ENCODE measurements around the gene ESPN. TPM values are rescaled to one million over a fixed set of nuclear protein-coding genes. Genes with fewer than 3 reads are reported as not detected.

Gene ESPN
- polyA plus RNA-seq, 2 donors = 21.6 to 46.5 TPM

DNA sequence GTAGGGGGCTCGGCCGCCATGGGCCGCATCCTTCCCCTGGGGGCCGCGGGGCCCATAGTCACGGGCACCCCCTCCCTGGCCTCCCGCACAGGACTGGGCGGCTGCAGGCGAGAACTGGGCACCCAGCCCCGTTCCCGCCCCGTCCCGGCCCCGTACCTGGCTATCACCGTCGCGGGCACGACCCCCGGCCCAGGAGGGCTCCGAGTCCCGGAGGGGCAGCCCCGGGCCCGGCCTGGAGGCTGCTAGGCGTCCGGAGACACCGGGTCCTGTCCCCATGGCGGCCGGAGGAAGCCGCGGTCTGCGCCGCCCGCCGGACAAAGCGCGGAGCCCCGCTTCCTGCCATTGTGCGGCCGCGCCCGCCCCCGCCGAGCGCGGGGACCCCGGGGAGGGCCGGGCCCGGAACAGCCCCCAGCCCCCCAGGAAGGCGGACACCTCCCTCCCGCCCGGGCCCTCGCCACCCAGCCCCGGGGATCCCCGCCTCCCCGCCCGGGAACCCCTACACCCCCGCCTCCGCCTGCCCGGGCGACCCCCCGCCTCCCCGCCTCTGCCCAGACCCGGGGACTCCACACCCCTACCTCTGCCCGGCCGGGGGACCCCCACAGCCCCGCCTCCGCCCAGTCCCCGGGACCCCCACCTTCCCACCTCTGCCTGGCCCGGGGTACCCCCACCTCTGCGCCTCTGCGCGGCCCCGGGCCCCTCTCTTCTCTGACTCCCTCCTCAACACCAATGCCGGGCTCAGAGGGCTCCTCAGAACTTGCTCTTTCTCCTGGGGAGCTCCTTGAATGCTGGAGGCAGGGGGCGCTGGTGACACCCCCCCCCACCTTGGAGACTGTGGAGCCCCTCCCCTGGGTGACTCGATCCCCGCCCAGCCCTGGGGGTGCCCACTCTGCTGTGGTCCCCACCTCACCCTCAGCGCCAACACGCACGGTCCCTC, 60.9 kb downstream of the ESPN start:
- WGBS, 2 donors = 1 to 3% methylated on average over 63 to 80 of the region's 80 CpGs
- Histone ChIP-seq H3K4me3 (ENCODE audit: low read depth in 1 of 2, low read length in 2 of 2) (peak overlapping the region; percentile 41 to 49), H3K27ac (ENCODE audit: low read depth in 2 of 2, low read length in 1 of 2) (no peak overlapping the region), H3K36me3 (ENCODE audit: control insufficient read depth in 2 of 2, insufficient read depth in 2 of 2, low read length in 1 of 2) (no peaks in the 10 kb centered on the region), H3K4me1 (ENCODE audit: control insufficient read depth in 2 of 2, insufficient read depth in 2 of 2, low read length in 1 of 2) (peaks cover 3 to 13% of the 10 kb centered on the region in 2 donors), H3K27me3 (ENCODE audit: control insufficient read depth in 1 of 2, insufficient read depth in 2 of 2, low read length in 2 of 2) (no peaks in the 10 kb centered on the region), H3K9me3 (ENCODE audit: control insufficient read depth in 2 of 2, insufficient read depth in 1 of 2, low read depth in 1 of 2, low read length in 1 of 2) (no peaks in the 10 kb centered on the region)

DNA sequence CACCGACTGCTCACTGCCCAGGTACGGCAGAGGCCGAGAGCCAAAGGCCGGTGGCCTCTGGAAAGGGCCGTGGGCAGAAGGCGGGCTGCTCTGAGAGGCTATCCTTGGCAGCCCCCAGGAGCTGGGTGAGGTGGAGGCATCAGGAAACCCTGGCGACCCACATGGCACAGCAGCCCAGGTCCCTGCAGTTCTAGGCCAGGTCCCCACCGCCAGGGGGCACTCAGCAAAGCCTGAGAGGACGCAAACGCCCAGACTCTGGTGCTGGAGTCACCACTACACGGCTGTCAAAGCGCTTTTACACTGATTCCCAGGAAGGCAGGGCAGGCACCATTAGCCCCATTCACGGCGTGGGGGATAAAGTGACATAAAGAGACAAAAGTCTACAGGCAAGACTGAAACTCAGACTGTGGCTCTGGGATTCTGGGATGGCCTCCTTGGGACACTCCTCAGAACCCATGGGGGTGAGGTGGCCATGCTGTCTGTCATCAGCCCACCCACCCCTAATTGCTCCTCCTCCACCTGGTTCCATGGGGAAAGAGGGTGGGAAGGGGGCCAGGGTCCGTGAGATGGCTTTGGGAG, 61.9 kb downstream of the ESPN start:
- no peaks in the 10 kb centered on the region for H3K9me3 ChIP-seq (ENCODE audit: control insufficient read depth in 2 of 2, insufficient read depth in 1 of 2, low read depth in 1 of 2, low read length in 1 of 2)
- 3 to 4% methylated on average over 15 of the region's 15 CpGs for WGBS, 2 donors
- H3K27ac ChIP-seq (ENCODE audit: low read depth in 2 of 2, low read length in 1 of 2) = peak overlapping the region; percentile 49 to 80
- H3K27me3 ChIP-seq (ENCODE audit: control insufficient read depth in 1 of 2, insufficient read depth in 2 of 2, low read length in 2 of 2) = no peaks in the 10 kb centered on the region
- peaks cover 3 to 13% of the 10 kb centered on the region in 2 donors for H3K4me1 ChIP-seq (ENCODE audit: control insufficient read depth in 2 of 2, insufficient read depth in 2 of 2, low read length in 1 of 2)
- peak overlapping the region in 1 of 2 donors; percentile 49 for H3K4me3 ChIP-seq (ENCODE audit: low read depth in 1 of 2, low read length in 2 of 2)
- H3K36me3 ChIP-seq (ENCODE audit: control insufficient read depth in 2 of 2, insufficient read depth in 2 of 2, low read length in 1 of 2) = no peaks in the 10 kb centered on the region

DNA sequence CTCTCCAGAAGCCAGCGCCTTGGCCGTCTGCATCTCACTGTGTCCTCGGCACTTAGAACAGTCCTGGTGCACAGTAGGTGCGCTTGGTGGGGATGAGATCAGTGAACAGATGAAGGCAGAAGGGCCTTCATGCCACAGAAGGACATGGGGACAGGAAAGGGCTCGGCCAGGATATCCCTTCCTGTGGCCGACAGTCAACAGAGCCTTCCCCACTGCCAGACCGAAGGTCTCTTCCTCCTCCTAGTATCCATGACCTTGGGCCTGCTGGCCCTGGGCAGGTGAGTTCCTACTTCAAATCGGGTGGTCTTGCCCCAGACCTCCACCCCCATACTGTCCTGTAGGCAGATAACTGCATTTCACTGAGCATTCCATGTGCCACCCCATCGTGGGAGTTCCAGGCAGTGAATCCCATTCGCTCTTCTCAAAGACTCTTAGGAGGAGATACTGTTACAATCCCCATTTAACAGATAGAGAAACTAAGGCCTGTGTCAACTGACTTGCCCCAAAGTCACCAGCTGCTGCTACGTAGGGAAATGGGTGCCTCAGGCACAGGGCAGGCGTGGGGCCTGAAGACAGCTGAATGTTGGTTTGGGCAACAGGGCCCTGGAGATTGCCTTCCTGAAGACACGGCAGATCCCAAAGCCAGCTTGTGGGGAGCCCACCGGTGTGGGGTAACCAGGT, 63.4 kb downstream of the ESPN start:
- Histone ChIP-seq H3K27ac (ENCODE audit: low read depth in 2 of 2, low read length in 1 of 2) (peak overlapping the region; percentile 95 to 98), H3K9me3 (ENCODE audit: control insufficient read depth in 2 of 2, insufficient read depth in 1 of 2, low read depth in 1 of 2, low read length in 1 of 2) (no peaks in the 10 kb centered on the region), H3K4me1 (ENCODE audit: control insufficient read depth in 2 of 2, insufficient read depth in 2 of 2, low read length in 1 of 2) (peaks cover 3 to 19% of the 10 kb centered on the region in 2 donors), H3K27me3 (ENCODE audit: control insufficient read depth in 1 of 2, insufficient read depth in 2 of 2, low read length in 2 of 2) (no peaks in the 10 kb centered on the region), H3K36me3 (ENCODE audit: control insufficient read depth in 2 of 2, insufficient read depth in 2 of 2, low read length in 1 of 2) (no peaks in the 10 kb centered on the region), H3K4me3 (ENCODE audit: low read depth in 1 of 2, low read length in 2 of 2) (no peak overlapping the region)
- 79 to 85% methylated on average over 14 of the region's 14 CpGs for WGBS, 2 donors

DNA sequence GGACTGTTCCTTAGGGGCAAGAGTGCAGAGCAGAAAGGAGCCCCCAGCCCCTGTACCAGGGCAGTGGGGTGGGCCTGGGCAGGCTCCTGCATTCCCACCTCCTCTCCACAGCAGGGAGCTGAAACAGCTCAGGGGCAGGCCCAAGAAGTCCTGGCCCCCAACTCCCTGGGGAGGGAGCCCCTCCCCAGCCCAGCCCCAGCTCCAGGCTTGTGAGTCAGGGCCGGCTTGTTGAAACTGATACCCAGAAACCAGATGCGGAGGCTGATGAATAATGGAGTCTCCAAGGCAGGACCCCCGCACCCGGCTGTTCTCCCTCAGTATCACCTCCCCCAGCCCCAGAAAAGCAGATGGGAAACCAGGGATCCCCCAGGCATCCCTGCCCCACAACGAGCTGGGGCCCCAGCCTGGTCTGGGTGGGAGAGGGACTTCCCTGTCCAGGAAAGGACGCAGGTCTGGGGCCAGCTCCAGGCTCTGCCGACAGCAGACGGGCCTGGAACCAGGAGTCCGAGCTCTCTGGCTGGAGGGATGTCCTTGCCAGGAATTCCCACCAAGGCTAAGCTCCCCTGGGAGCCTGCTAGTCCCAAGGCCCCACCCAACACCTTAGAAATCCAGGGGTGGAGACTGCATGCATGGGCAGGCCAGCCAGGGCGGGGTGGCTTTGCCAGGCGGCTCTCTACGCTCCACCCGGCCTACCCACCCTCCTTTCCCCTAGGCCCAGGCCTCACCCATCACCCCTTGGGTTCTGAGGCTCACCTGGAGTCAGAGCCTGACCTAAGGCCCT, 64.2 kb downstream of the ESPN start:
- H3K27ac ChIP-seq (ENCODE audit: low read depth in 2 of 2, low read length in 1 of 2) = peak overlapping the region; percentile 95 to 98
- H3K27me3 ChIP-seq (ENCODE audit: control insufficient read depth in 1 of 2, insufficient read depth in 2 of 2, low read length in 2 of 2) = no peaks in the 10 kb centered on the region
- WGBS, 2 donors = 50% methylated on average over 13 of the region's 13 CpGs

DNA sequence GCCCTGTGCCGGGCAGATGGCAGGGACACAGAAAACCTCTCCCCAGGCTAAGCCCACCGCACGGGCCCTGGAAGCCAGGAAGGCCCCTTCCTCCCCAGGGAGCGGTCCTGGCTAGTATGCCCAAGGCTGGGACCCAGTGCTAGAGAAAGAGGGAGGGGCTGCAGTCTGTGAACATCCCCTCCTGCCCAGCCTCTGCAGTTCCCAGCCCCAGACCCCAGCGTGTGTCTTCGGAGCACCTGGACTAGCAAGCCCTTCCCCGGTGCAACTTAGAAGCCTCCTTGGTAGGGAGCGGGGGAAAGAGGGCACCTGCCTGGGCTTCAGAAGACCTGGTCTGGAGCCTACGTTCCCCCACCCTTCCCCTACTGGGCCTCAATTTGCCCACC, 64.8 kb downstream of the ESPN start:
- Histone ChIP-seq H3K27me3 (ENCODE audit: control insufficient read depth in 1 of 2, insufficient read depth in 2 of 2, low read length in 2 of 2) (no peaks in the 10 kb centered on the region), H3K9me3 (ENCODE audit: control insufficient read depth in 2 of 2, insufficient read depth in 1 of 2, low read depth in 1 of 2, low read length in 1 of 2) (no peaks in the 10 kb centered on the region), H3K4me1 (ENCODE audit: control insufficient read depth in 2 of 2, insufficient read depth in 2 of 2, low read length in 1 of 2) (peaks cover 3 to 19% of the 10 kb centered on the region in 2 donors), H3K36me3 (ENCODE audit: control insufficient read depth in 2 of 2, insufficient read depth in 2 of 2, low read length in 1 of 2) (no peaks in the 10 kb centered on the region), H3K27ac (ENCODE audit: low read depth in 2 of 2, low read length in 1 of 2) (peak overlapping the region; percentile 95 to 98), H3K4me3 (ENCODE audit: low read depth in 1 of 2, low read length in 2 of 2) (peak overlapping the region; percentile 67 to 81)
- 51 to 64% methylated on average over 9 of the region's 9 CpGs for WGBS, 2 donors

More for the DNA sequence above, 64.2 kb downstream of the ESPN start:
- H3K4me1 ChIP-seq (ENCODE audit: control insufficient read depth in 2 of 2, insufficient read depth in 2 of 2, low read length in 1 of 2) = peaks cover 3 to 19% of the 10 kb centered on the region in 2 donors
- no peaks in the 10 kb centered on the region for H3K36me3 ChIP-seq (ENCODE audit: control insufficient read depth in 2 of 2, insufficient read depth in 2 of 2, low read length in 1 of 2)
- peak overlapping the region; percentile 67 to 81 for H3K4me3 ChIP-seq (ENCODE audit: low read depth in 1 of 2, low read length in 2 of 2)
- no peaks in the 10 kb centered on the region for H3K9me3 ChIP-seq (ENCODE audit: control insufficient read depth in 2 of 2, insufficient read depth in 1 of 2, low read depth in 1 of 2, low read length in 1 of 2)

DNA sequence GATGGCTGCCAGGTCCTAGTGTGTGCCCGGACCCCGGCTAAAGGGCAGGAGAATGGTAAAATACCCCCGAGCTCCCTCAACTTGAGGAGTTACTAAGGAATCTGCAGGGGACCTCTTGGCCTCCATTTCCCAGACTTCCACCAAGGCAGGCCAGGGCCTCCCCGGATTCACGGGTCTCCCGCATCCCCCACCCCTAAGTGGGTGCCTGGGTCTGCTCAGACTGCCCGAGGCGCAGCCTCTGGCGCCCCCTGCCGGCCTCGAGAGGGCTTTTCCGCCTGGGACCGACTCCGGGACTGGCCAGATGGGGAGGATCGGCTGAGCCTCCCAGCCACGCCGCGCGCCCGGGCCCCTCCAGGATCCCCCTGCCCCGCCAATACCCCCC, 65.2 kb downstream of the ESPN start:
- peak overlapping the region; percentile 67 to 81 for H3K4me3 ChIP-seq (ENCODE audit: low read depth in 1 of 2, low read length in 2 of 2)
- no peaks in the 10 kb centered on the region for H3K9me3 ChIP-seq (ENCODE audit: control insufficient read depth in 2 of 2, insufficient read depth in 1 of 2, low read depth in 1 of 2, low read length in 1 of 2)
- peaks cover 3 to 19% of the 10 kb centered on the region in 2 donors for H3K4me1 ChIP-seq (ENCODE audit: control insufficient read depth in 2 of 2, insufficient read depth in 2 of 2, low read length in 1 of 2)
- peak overlapping the region; percentile 95 to 98 for H3K27ac ChIP-seq (ENCODE audit: low read depth in 2 of 2, low read length in 1 of 2)
- no peaks in the 10 kb centered on the region for H3K27me3 ChIP-seq (ENCODE audit: control insufficient read depth in 1 of 2, insufficient read depth in 2 of 2, low read length in 2 of 2)
- 8 to 12% methylated on average over 18 to 21 of the region's 21 CpGs for WGBS, 2 donors
- no peaks in the 10 kb centered on the region for H3K36me3 ChIP-seq (ENCODE audit: control insufficient read depth in 2 of 2, insufficient read depth in 2 of 2, low read length in 1 of 2)

DNA sequence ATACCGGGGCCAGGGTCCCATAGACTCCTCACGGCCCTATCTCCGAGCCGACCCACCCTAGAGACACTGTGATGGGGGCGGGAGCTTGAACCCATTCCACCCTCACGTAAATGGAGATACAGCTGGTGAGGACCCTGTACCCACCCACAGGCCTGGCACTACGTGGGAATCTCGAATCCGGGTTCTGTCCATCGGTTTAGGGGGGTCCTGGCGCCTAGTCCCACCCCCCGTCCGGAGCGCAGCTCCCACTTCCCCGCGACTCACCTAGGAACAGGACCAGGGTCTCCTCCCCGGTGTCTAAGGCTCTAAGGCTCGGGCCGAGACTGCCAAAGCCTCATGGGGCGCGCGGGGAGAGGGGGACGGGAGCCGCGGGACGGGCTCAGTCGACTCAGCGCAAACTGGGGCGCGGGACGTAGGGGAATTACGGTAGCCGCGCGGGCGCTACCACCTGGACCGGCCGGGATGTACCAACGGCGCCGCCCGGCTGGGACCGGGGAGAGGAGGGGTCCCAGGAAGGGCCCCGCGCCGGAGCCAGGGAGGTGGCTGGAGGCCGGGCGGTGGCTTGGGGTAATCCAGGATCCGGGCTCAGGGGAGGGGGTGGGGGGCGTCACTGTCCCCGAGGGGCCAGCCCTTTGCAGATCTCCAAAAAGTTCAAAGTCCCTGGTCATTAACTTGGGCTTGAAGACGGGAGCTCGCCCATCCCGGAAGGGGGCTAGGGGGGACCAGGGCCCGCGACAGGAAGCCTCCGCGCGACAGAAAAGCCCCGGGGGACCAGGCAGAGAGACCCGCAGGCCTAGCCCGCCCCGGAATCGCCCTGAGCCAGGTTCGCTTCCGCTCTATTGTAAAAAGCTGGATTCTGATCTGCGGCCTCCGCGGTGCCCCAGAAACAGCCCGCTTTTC, 65.9 kb downstream of the ESPN start:
- no peaks in the 10 kb centered on the region for H3K9me3 ChIP-seq (ENCODE audit: control insufficient read depth in 2 of 2, insufficient read depth in 1 of 2, low read depth in 1 of 2, low read length in 1 of 2)
- peak overlapping the region; percentile 67 to 81 for H3K4me3 ChIP-seq (ENCODE audit: low read depth in 1 of 2, low read length in 2 of 2)
- H3K27ac ChIP-seq (ENCODE audit: low read depth in 2 of 2, low read length in 1 of 2) = peak overlapping the region; percentile 95 to 98
- 2% methylated on average over 63 to 70 of the region's 70 CpGs for WGBS, 2 donors
- no peaks in the 10 kb centered on the region for H3K27me3 ChIP-seq (ENCODE audit: control insufficient read depth in 1 of 2, insufficient read depth in 2 of 2, low read length in 2 of 2)
- no peaks in the 10 kb centered on the region for H3K36me3 ChIP-seq (ENCODE audit: control insufficient read depth in 2 of 2, insufficient read depth in 2 of 2, low read length in 1 of 2)
- peaks cover 3 to 19% of the 10 kb centered on the region in 2 donors for H3K4me1 ChIP-seq (ENCODE audit: control insufficient read depth in 2 of 2, insufficient read depth in 2 of 2, low read length in 1 of 2)

DNA sequence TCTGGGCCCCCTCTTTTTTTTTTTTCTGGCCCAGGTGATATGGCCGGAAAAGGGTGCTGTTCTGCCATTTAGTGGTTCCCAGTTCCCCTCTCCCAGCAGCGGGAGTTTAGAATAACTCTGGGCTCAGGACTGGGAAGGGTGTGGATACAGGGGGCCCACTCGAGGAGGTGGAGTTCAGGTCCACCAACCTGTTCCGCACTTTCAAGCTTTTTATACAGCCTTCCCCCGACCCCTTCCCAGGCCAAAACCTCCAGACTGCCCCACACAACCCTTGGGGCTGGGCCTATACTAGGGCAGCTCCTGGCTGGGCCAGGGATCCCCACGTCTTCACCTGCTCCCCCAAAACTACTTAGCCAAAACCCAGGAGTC, 66.5 kb downstream of the ESPN start:
- Histone ChIP-seq H3K27me3 (ENCODE audit: control insufficient read depth in 1 of 2, insufficient read depth in 2 of 2, low read length in 2 of 2) (no peaks in the 10 kb centered on the region), H3K27ac (ENCODE audit: low read depth in 2 of 2, low read length in 1 of 2) (peak overlapping the region; percentile 95 to 98), H3K36me3 (ENCODE audit: control insufficient read depth in 2 of 2, insufficient read depth in 2 of 2, low read length in 1 of 2) (no peaks in the 10 kb centered on the region), H3K4me1 (ENCODE audit: control insufficient read depth in 2 of 2, insufficient read depth in 2 of 2, low read length in 1 of 2) (peaks cover 3 to 17% of the 10 kb centered on the region in 2 donors), H3K9me3 (ENCODE audit: control insufficient read depth in 2 of 2, insufficient read depth in 1 of 2, low read depth in 1 of 2, low read length in 1 of 2) (no peaks in the 10 kb centered on the region), H3K4me3 (ENCODE audit: low read depth in 1 of 2, low read length in 2 of 2) (peak overlapping the region; percentile 67 to 81)
- WGBS, 2 donors = 26 to 36% methylated on average over 6 of the region's 6 CpGs

Data from esophagus (tissue), 2 donors.